IMR-90 (cell line): ENCODE data around the gene TMEM168. TPM values are rescaled to one million over a fixed set of nuclear protein-coding genes. Genes with fewer than 3 reads are reported as not detected.

Experiments used
- ATAC-seq: fragments of 200-7000 bp; cut with Tn5 transposase; 2 replicates; pipeline ENCODE4 v1.9.1; 2020; ENCODE audit warnings: low read depth, mild to moderate bottlenecking, moderate library complexity
- BruUV-seq: library from RNA; stranded (reverse); fragments of 400-500 nt; replicated peaks from 2 replicates; lab custom pipeline; 2021; lab: Mats Ljungman, UMichigan
- CTCF ChIA-PET: fragments of 300-600 bp; formaldehyde crosslinking; extraction: SDS; loops from one replicate; lab custom pipeline; 2021; ENCODE audit warnings: antibody characterized with exemption; lab: Yijun Ruan, JAX
- POLR2A ChIA-PET: fragments of 300-600 bp; sonication (Branson Sonifier 250); formaldehyde crosslinking; loops from one replicate; lab custom pipeline; 2022; ENCODE audit warnings: antibody characterized with exemption; ENCODE audit not compliant: unreplicated experiment; lab: Charles Lee
- DNase-seq: peaks from one replicate; pipeline ENCODE4 v3.0.0; 2013
- H2AFZ ChIP-seq: replicated peaks from 2 replicates; pipeline ENCODE3; 2013; ENCODE audit warnings: low read length, mild to moderate bottlenecking; ENCODE audit not compliant: poor library complexity
- H2AK5ac ChIP-seq: 2 replicates; pipeline ENCODE4 v1.6.1; 2013; ENCODE audit warnings: low read depth, low read length, inconsistent platforms
- H2AK9ac ChIP-seq: replicated peaks from 2 replicates; pipeline ENCODE3; 2013; ENCODE audit warnings: mild to moderate bottlenecking, low read depth, low read length, moderate library complexity; ENCODE audit not compliant: poor library complexity
- H2BK120ac ChIP-seq: 2 replicates; pipeline ENCODE4 v1.6.1; 2013; ENCODE audit warnings: low read depth, low read length, inconsistent platforms
- H2BK15ac ChIP-seq: 3 replicates; pipeline ENCODE4 v1.6.1; 2013; ENCODE audit warnings: low read depth, low read length, inconsistent platforms
- H2BK20ac ChIP-seq: 2 replicates; pipeline ENCODE4 v1.6.1; 2013; ENCODE audit warnings: low read depth, mild to moderate bottlenecking, inconsistent platforms, low read length, moderate library complexity
- H2BK5ac ChIP-seq: 2 replicates; pipeline ENCODE4 v1.6.1; 2013; ENCODE audit warnings: mild to moderate bottlenecking, low read depth, low read length, inconsistent platforms; ENCODE audit not compliant: poor library complexity, severe bottlenecking
- H3K14ac ChIP-seq: replicated peaks from 2 replicates; pipeline ENCODE4 v1.6.1; 2013; ENCODE audit warnings: low read depth, low read length, inconsistent platforms
- H3K18ac ChIP-seq: 2 replicates; pipeline ENCODE4 v1.6.1; 2013; ENCODE audit warnings: low read depth, low read length, control low read depth
- H3K23ac ChIP-seq: 2 replicates; pipeline ENCODE4 v1.6.1; 2013; ENCODE audit warnings: low read depth, low read length, inconsistent platforms
- H3K27ac ChIP-seq: 2 replicates; pipeline ENCODE4 v1.5.1; 2013; ENCODE audit warnings: mild to moderate bottlenecking, control low read depth, low read length; ENCODE audit not compliant: insufficient read depth
- H3K27me3 ChIP-seq: 2 replicates; pipeline ENCODE4 v1.6.1; 2013; ENCODE audit warnings: low read length; ENCODE audit not compliant: control insufficient read depth, insufficient read depth
- H3K36me3 ChIP-seq: 2 replicates; pipeline ENCODE4 v1.6.1; 2013; ENCODE audit warnings: low read length, mixed read lengths; ENCODE audit not compliant: control insufficient read depth, insufficient read depth
- H3K4ac ChIP-seq: 2 replicates; pipeline ENCODE4 v1.6.1; 2013; ENCODE audit warnings: low read depth, low read length, inconsistent platforms
- H3K4me1 ChIP-seq: 2 replicates; pipeline ENCODE4 v1.6.1; 2013; ENCODE audit warnings: low read length, mixed read lengths; ENCODE audit not compliant: control insufficient read depth, insufficient read depth
- H3K4me2 ChIP-seq: 2 replicates; pipeline ENCODE4 v1.6.1; 2013; ENCODE audit warnings: low read depth, mild to moderate bottlenecking, control low read depth, low read length, moderate library complexity
- H3K4me3 ChIP-seq: 2 replicates; pipeline ENCODE4 v1.5.1; 2013; ENCODE audit warnings: low read depth, mild to moderate bottlenecking, control low read depth, low read length, moderate library complexity; ENCODE audit not compliant: insufficient read depth
- H3K56ac ChIP-seq: 2 replicates; pipeline ENCODE4 v1.6.1; 2013; ENCODE audit warnings: low read length, inconsistent platforms; ENCODE audit not compliant: insufficient read depth; ENCODE audit errors: extremely low read depth
- H3K79me1 ChIP-seq, 2 experiments: 2 replicates each; pipeline ENCODE4 v1.6.1; 2013; ENCODE audit warnings: low read length in 2 of 2, inconsistent platforms in 1 of 2, low read depth in 1 of 2
- H3K9ac ChIP-seq: 2 replicates; pipeline ENCODE4 v1.6.1; 2013; ENCODE audit warnings: low read depth, low read length, control low read depth
- H3K9me1 ChIP-seq: 2 replicates; pipeline ENCODE4 v1.6.1; 2013; ENCODE audit warnings: low read length, inconsistent platforms; ENCODE audit not compliant: insufficient read depth
- H3K9me3 ChIP-seq: 2 replicates; pipeline ENCODE4 v1.6.1; 2013; ENCODE audit warnings: low read length; ENCODE audit not compliant: control insufficient read depth, insufficient read depth
- H4K20me1 ChIP-seq: 2 replicates; pipeline ENCODE4 v1.6.1; 2013; ENCODE audit warnings: low read length, inconsistent platforms; ENCODE audit not compliant: insufficient read depth
- H4K5ac ChIP-seq: 2 replicates; pipeline ENCODE4 v1.6.1; 2013; ENCODE audit warnings: mild to moderate bottlenecking, low read depth, low read length, control low read depth
- H4K8ac ChIP-seq, 2 experiments: 2 replicates each; pipeline ENCODE4 v1.6.1; 2013; ENCODE audit warnings: low read depth in 2 of 2, low read length in 2 of 2, control low read depth in 1 of 2, inconsistent platforms in 1 of 2
- H4K91ac ChIP-seq: 2 replicates; pipeline ENCODE4 v1.6.1; 2013; ENCODE audit warnings: low read depth, low read length, inconsistent platforms; ENCODE audit not compliant: insufficient read depth
- BHLHE40 ChIP-seq: fragments of 150-350 bp; IDR thresholded peaks from 2 replicates; pipeline ENCODE4 v1.6.1; 2016; ENCODE audit warnings: mild to moderate bottlenecking, low read depth, low read length
- CEBPB ChIP-seq: IDR thresholded peaks from 2 replicates; pipeline ENCODE4 v1.6.1; 2012; ENCODE audit warnings: low read depth, low read length, improper control_type of control experiment
- CHD1 ChIP-seq: IDR thresholded peaks from 2 replicates; pipeline ENCODE4 v1.6.1; 2012; ENCODE audit warnings: low read depth, low read length, improper control_type of control experiment
- FOS ChIP-seq: fragments of 150-350 bp; IDR thresholded peaks from 2 replicates; pipeline ENCODE4 v1.6.1; 2016; ENCODE audit warnings: low read depth, low read length
- MAFK ChIP-seq: IDR thresholded peaks from 2 replicates; pipeline ENCODE4 v1.6.1; 2012; ENCODE audit warnings: low read depth, low read length, improper control_type of control experiment
- MAZ ChIP-seq: IDR thresholded peaks from 2 replicates; pipeline ENCODE4 v1.6.1; 2012; ENCODE audit warnings: low read depth, mild to moderate bottlenecking, low read length, improper control_type of control experiment, moderate library complexity, borderline replicate concordance
- MXI1 ChIP-seq: IDR thresholded peaks from 2 replicates; pipeline ENCODE4 v1.6.1; 2012; ENCODE audit warnings: low read depth, mild to moderate bottlenecking, low read length, moderate library complexity, borderline replicate concordance
- NFE2L2 ChIP-seq: fragments of 150-350 bp; IDR thresholded peaks from 2 replicates; pipeline ENCODE4 v1.6.1; 2016; ENCODE audit warnings: low read depth, mild to moderate bottlenecking, low read length
- POLR2A ChIP-seq: IDR thresholded peaks from 2 replicates; pipeline ENCODE4 v1.6.1; 2012; ENCODE audit warnings: mild to moderate bottlenecking, low read depth, low read length
- RAD21 ChIP-seq: IDR thresholded peaks from 2 replicates; pipeline ENCODE4 v1.6.1; 2012; ENCODE audit warnings: low read length, improper control_type of control experiment
- RCOR1 ChIP-seq: IDR thresholded peaks from 2 replicates; pipeline ENCODE4 v1.6.1; 2012; ENCODE audit warnings: mild to moderate bottlenecking, low read length, improper control_type of control experiment; ENCODE audit not compliant: insufficient replicate concordance
- RFX5 ChIP-seq: IDR thresholded peaks from 2 replicates; pipeline ENCODE4 v1.8.0; 2012; ENCODE audit warnings: low read depth, mild to moderate bottlenecking, low read length, moderate library complexity
- SMC3 ChIP-seq: fragments of 150-350 bp; IDR thresholded peaks from 2 replicates; pipeline ENCODE4 v1.6.1; 2016; ENCODE audit warnings: low read depth, mild to moderate bottlenecking, antibody characterized with exemption, low read length, moderate library complexity
- USF2 ChIP-seq: fragments of 150-350 bp; IDR thresholded peaks from 2 replicates; pipeline ENCODE4 v1.6.1; 2017; ENCODE audit warnings: mild to moderate bottlenecking, antibody characterized with exemption, low read length, low read depth
- WGBS, 2 experiments: methylation state at CpG; one replicate each; pipeline versions ENCODE4 v1.1.5 to v1.1.7; 2013; ENCODE audit warnings: missing lambda C conversion rate in 2 of 2; ENCODE audit not compliant: insufficient read length in 1 of 2; ENCODE audit errors: extremely low coverage in 2 of 2; 5-methylcytosine and 5-hydroxymethylcytosine counted together
- dilution Hi-C: fragments of 300-500 bp; cut with HindIII; formaldehyde crosslinking; loops from one replicate; pipeline ENCODE4 v1.14.3; 2018; ENCODE audit warnings: low sequenced_read_pairs; ENCODE audit not compliant: unreplicated experiment
- in situ Hi-C: fragments of 300-500 bp; cut with MboI; formaldehyde crosslinking; loops from 3 replicates; pipeline ENCODE4 v1.14.3; 2019; ENCODE audit warnings: low sequenced_read_pairs, inconsistent platforms, mixed read lengths
- intact Hi-C: fragments of 100-400 bp; cut with micrococcal nuclease; formaldehyde crosslinking; loops from 2 replicates; pipeline ENCODE4 v1.10.0; 2022
- polyA plus RNA-seq, 3 experiments: library from polyadenylated mRNA; depleted of rRNA; stranded (reverse); fragments of >200 nt; gene quantifications; 2 replicates each; pipeline ENCODE4 v1.2.3, GENCODE V29; 2012; ENCODE audit warnings: low replicate concordance in 1 of 3
- total RNA-seq: library from RNA; depleted of rRNA; stranded (reverse); fragments of >200 nt; gene quantifications from 2 replicates; pipeline ENCODE4 v1.2.3, GENCODE V29; 2012
- TF ChIP-seq, protein P1 (sequence below): fragments of 150-350 bp; IDR thresholded peaks from 2 replicates; pipeline ENCODE4 v1.6.1; 2016; ENCODE audit warnings: low read depth, mild to moderate bottlenecking, low read length, moderate library complexity, borderline replicate concordance
- TF ChIP-seq, protein P2 (sequence below): conservative IDR thresholded peaks from 2 replicates; pipeline ENCODE4 v1.5.1; 2012; ENCODE audit warnings: mild to moderate bottlenecking, low read depth, low read length, improper control_type of control experiment

TMEM168 gene
- total and polyA plus RNA-seq, 2 of the 4 experiments (the other 2 are of a cell fraction) = 17.7 to 22.9 TPM

GRCh38 chr7:112743811-112744210, 46.4 kb downstream of the TMEM168 start:
- Histone ChIP-seq H3K4me3 (no peak overlapping the region), H3K4me1 (no peaks in the 10 kb centered on the region), H3K36me3 (no peaks in the 10 kb centered on the region), H3K14ac (no peak overlapping the region), H4K5ac (no peak overlapping the region), H4K91ac (no peak overlapping the region), H4K8ac (no peak overlapping the region), H3K27me3 (no peaks in the 10 kb centered on the region), H2BK15ac (no peak overlapping the region), H3K9me3 (no peaks in the 10 kb centered on the region), H3K56ac (no peak overlapping the region), H3K9ac (no peak overlapping the region), H3K79me1 (no peaks in the 10 kb centered on the region), H2BK5ac (no peak overlapping the region), H3K18ac (no peak overlapping the region), H2BK20ac (no peak overlapping the region), H3K4ac (no peak overlapping the region), H3K9me1 (no peaks in the 10 kb centered on the region), H3K27ac (no peak overlapping the region), H3K23ac (no peak overlapping the region), H2AK9ac (no peak overlapping the region), H3K4me2 (no peak overlapping the region), H2BK120ac (no peak overlapping the region), H2AK5ac (no peak overlapping the region), H2AFZ (no peak overlapping the region), H4K20me1 (no peaks in the 10 kb centered on the region)
- ATAC-seq (no peak), DNase-seq (no peak)
- TF ChIP-seq RCOR1 (no peak), USF2 (no peak), CHD1 (no peak), RAD21 (no peak), CEBPB (no peak), MXI1 (no peak), MAFK (no peak), NFE2L2 (no peak), POLR2A (no peak), RFX5 (no peak), BHLHE40 (no peak), MAZ (no peak), FOS (no peak), SMC3 (no peak)
- TF ChIP-seq, protein P1, sequence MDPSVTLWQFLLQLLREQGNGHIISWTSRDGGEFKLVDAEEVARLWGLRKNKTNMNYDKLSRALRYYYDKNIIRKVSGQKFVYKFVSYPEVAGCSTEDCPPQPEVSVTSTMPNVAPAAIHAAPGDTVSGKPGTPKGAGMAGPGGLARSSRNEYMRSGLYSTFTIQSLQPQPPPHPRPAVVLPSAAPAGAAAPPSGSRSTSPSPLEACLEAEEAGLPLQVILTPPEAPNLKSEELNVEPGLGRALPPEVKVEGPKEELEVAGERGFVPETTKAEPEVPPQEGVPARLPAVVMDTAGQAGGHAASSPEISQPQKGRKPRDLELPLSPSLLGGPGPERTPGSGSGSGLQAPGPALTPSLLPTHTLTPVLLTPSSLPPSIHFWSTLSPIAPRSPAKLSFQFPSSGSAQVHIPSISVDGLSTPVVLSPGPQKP = no peak
- TF ChIP-seq, protein P2, sequence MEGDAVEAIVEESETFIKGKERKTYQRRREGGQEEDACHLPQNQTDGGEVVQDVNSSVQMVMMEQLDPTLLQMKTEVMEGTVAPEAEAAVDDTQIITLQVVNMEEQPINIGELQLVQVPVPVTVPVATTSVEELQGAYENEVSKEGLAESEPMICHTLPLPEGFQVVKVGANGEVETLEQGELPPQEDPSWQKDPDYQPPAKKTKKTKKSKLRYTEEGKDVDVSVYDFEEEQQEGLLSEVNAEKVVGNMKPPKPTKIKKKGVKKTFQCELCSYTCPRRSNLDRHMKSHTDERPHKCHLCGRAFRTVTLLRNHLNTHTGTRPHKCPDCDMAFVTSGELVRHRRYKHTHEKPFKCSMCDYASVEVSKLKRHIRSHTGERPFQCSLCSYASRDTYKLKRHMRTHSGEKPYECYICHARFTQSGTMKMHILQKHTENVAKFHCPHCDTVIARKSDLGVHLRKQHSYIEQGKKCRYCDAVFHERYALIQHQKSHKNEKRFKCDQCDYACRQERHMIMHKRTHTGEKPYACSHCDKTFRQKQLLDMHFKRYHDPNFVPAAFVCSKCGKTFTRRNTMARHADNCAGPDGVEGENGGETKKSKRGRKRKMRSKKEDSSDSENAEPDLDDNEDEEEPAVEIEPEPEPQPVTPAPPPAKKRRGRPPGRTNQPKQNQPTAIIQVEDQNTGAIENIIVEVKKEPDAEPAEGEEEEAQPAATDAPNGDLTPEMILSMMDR = no peak
- dilution Hi-C loops (no loop called here), intact Hi-C loops (no loop called here), in situ Hi-C loops (no loop called here)
- CTCF ChIA-PET = interaction anchor here (0.6 kb wide), 1 partner anchor 841 kb away, joined by 5 read pairs; no protein-coding TSS in a partner anchor
- POLR2A ChIA-PET = no interaction called here
- BruUV-seq = no TSS peak
- no CpG with 5 or more reads among the region's 1 CpG for WGBS, 2 experiments
